ENCODE results near the gene SSTR1. TPM values are rescaled to one million over a fixed set of nuclear protein-coding genes. Genes with fewer than 3 reads are reported as not detected.

Gene SSTR1
- total and polyA plus RNA-seq, 2 donors (not counting 3 experiments of a cell fraction or from before 2014, with no cell fraction given) = 1.4 to 1.9 TPM

DNA sequence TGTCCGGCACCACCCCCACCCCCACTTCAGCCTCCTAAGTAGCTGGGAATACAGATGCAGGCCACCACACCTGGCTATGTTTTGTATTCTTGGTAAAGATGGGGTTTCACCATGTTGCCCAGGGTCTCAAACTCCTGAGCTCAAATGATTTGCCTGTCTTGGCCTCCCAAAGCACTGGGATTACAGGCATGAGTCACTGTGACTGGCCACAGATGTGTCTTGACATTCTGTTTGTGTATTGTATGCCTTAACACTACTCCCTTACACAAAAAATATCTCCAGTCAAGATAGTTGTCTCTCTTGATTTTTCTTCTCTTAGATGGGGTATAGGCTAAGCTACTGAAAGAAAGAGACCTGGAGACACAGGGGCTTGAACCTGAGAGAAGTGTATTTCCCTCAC, 30.6 kb downstream of the SSTR1 start:
- TF ChIP-seq, protein P1, sequence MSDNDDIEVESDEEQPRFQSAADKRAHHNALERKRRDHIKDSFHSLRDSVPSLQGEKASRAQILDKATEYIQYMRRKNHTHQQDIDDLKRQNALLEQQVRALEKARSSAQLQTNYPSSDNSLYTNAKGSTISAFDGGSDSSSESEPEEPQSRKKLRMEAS (IDR thresholded peaks at IDR 0.05; ENCODE audit: insufficient read depth, insufficient read length) = no peak
- TF ChIP-seq GATA2 (IDR thresholded peaks at IDR 0.05; ENCODE audit: insufficient read depth, insufficient read length, low read depth, low read length) = no peak
- TF ChIP-seq POLR2A (IDR thresholded peaks at IDR 0.05; ENCODE audit: low read depth, low read length) = no peak
- TF ChIP-seq EZH2 (IDR thresholded peaks at IDR 0.05; ENCODE audit: borderline replicate concordance, low read depth, low read length, severe bottlenecking) = no peak
- no peak for TF ChIP-seq POLR2AphosphoS5 (IDR thresholded peaks at IDR 0.05; ENCODE audit: insufficient read depth, low read depth, low read length)
- TF ChIP-seq FOS (IDR thresholded peaks at IDR 0.05; ENCODE audit: borderline replicate concordance, insufficient read depth, low read length) = peak; percentile 26
- no peak for TF ChIP-seq MYC (IDR thresholded peaks at IDR 0.05; ENCODE audit: low read depth, low read length)
- ChIA-PET POLR2A (no interaction called here), CTCF (interaction anchor here (0.9 to 1.2 kb wide), 2 partner anchors 361 to 629 kb away, joined by 3 to 5 read pairs; no protein-coding TSS in a partner anchor)
- Histone ChIP-seq H3K4me3 (replicated peaks in 1 of 3; ENCODE audit: insufficient read depth in 1 of 3, low read depth in 1 of 3, low read length in 3 of 3) (no peak overlapping the region), H3K9me1 (replicated peaks; ENCODE audit: control insufficient read depth, extremely low read depth, insufficient read depth, low read length) (no peaks in the 10 kb centered on the region), H3K27me3 (ENCODE audit: control insufficient read depth in 2 of 2, insufficient read depth in 2 of 2, low read length in 2 of 2) (no peaks in the 10 kb centered on the region), H3K9me3 (replicated peaks; ENCODE audit: control insufficient read depth, insufficient read depth, low read length) (no peaks in the 10 kb centered on the region), H3K27ac (ENCODE audit: insufficient read depth, low read depth, low read length) (no peak overlapping the region), H3K4me2 (ENCODE audit: insufficient read depth, low read length) (no peak overlapping the region), H4K20me1 (replicated peaks; ENCODE audit: control insufficient read depth, extremely low read depth, insufficient read depth, low read length) (no peaks in the 10 kb centered on the region), H3K4me1 (ENCODE audit: control insufficient read depth, extremely low read depth, insufficient read depth, low read length) (no peaks in the 10 kb centered on the region), H3K79me2 (ENCODE audit: control insufficient read depth, insufficient read depth, low read length) (no peaks in the 10 kb centered on the region), H3K36me3 (ENCODE audit: control insufficient read depth in 2 of 2, extremely low read depth in 1 of 2, insufficient read depth in 2 of 2, low read length in 2 of 2) (no peaks in the 10 kb centered on the region), H2AFZ (ENCODE audit: low read depth, low read length) (no peak overlapping the region), H3K9ac (replicated peaks; ENCODE audit: extremely low read depth, insufficient read depth, low read length) (no peak overlapping the region)
- BruUV-seq (replicated peaks) = no TSS peak
- intact Hi-C loops (cut with micrococcal nuclease) (no loop called here), dilution Hi-C loops (cut with MboI; ENCODE audit: extremely low pct_ligation_motif_present, low sequenced_read_pairs) (no loop called here)
- FAIRE-seq = peak; percentile 12
- peak; percentile 2 for DNase-seq (ENCODE audit: low read depth, low spot score)

DNA sequence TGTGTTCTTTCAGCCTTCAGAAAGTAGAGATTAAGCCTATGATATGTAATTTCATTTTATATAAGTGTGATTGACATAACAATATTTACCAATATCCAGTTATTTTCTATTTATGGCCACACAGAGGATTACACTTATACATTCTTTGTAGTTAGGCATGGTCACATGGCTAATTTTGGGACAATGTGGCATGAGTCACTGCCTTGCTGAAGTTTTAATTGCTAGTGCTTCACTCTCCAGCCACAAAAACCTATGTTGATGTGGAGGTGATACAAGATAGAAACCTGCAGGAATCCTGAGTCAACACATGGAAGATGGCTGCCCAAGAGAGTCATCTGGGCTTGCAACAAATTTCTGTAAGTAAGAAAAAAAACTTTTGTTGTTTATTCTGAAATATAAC, 31.2 kb downstream of the SSTR1 start:
- Histone ChIP-seq H3K4me1 (ENCODE audit: control insufficient read depth, extremely low read depth, insufficient read depth, low read length) (no peaks in the 10 kb centered on the region), H3K9me1 (replicated peaks; ENCODE audit: control insufficient read depth, extremely low read depth, insufficient read depth, low read length) (no peaks in the 10 kb centered on the region), H3K27ac (ENCODE audit: insufficient read depth, low read depth, low read length) (no peak overlapping the region), H3K27me3 (ENCODE audit: control insufficient read depth in 2 of 2, insufficient read depth in 2 of 2, low read length in 2 of 2) (no peaks in the 10 kb centered on the region), H3K9ac (replicated peaks; ENCODE audit: extremely low read depth, insufficient read depth, low read length) (no peak overlapping the region), H3K4me3 (replicated peaks in 1 of 3; ENCODE audit: insufficient read depth in 1 of 3, low read depth in 1 of 3, low read length in 3 of 3) (no peak overlapping the region), H2AFZ (ENCODE audit: low read depth, low read length) (no peak overlapping the region), H3K9me3 (replicated peaks; ENCODE audit: control insufficient read depth, insufficient read depth, low read length) (no peaks in the 10 kb centered on the region), H3K79me2 (ENCODE audit: control insufficient read depth, insufficient read depth, low read length) (no peaks in the 10 kb centered on the region), H3K4me2 (ENCODE audit: insufficient read depth, low read length) (no peak overlapping the region), H4K20me1 (replicated peaks; ENCODE audit: control insufficient read depth, extremely low read depth, insufficient read depth, low read length) (no peaks in the 10 kb centered on the region), H3K36me3 (ENCODE audit: control insufficient read depth in 2 of 2, extremely low read depth in 1 of 2, insufficient read depth in 2 of 2, low read length in 2 of 2) (no peaks in the 10 kb centered on the region)
- intact Hi-C loops (cut with micrococcal nuclease) (no loop called here), dilution Hi-C loops (cut with MboI; ENCODE audit: extremely low pct_ligation_motif_present, low sequenced_read_pairs) (no loop called here)
- ChIA-PET POLR2A (no interaction called here), CTCF (no interaction called here)
- no TSS peak for BruUV-seq (replicated peaks)
- TF ChIP-seq JUN (IDR thresholded peaks at IDR 0.05; ENCODE audit: borderline replicate concordance, insufficient read depth, insufficient read length, low read depth) (peak; percentile 2), POLR2AphosphoS5 (IDR thresholded peaks at IDR 0.05; ENCODE audit: insufficient read depth, low read depth, low read length) (no peak)
- FAIRE-seq (peak; percentile 73), DNase-seq (ENCODE audit: low read depth, low spot score) (peak; percentile 13)
